ENCODE results near the gene LPIN2. TPM values are rescaled to one million over a fixed set of nuclear protein-coding genes. Genes with fewer than 3 reads are reported as not detected.
"Not testable (repeated sequence)": the region's sequence is repeated elsewhere in the genome, so short reads cannot be mapped to it uniquely, and the experiment has no call there.

Gene LPIN2
- total RNA-seq, 3 donors from 2014 or later: 21.8 to 38.1 (median 29.2) TPM

DNA sequence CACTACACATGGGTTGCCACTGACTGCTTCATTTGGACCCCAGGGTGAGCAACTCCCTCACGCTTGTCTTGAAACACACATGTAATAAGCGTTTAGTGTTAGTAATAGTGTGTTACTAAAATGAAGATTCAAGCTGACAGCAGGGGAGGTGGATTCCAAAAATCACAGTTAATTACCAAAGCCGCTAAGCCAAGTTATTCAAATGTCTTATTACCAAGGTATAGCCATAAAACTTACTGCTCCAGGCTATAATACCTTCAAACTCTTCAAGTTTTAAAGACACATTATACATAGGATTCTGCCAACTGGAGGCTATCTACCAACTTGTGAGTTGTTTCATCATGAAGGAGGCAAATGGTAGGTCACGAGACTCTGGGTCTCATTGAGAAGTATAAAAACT is 2.9 kb downstream of the LPIN2 start:
- H3K27me3 ChIP-seq: no peaks in the 10 kb centered on the region
- H3K36me3 ChIP-seq: no peaks in the 10 kb centered on the region
- no peak for TF ChIP-seq POLR2AphosphoS5 (IDR thresholded peaks at IDR 0.05)
- TF ChIP-seq POLR2A (IDR thresholded peaks at IDR 0.05): no peak
- TF ChIP-seq, protein P1, sequence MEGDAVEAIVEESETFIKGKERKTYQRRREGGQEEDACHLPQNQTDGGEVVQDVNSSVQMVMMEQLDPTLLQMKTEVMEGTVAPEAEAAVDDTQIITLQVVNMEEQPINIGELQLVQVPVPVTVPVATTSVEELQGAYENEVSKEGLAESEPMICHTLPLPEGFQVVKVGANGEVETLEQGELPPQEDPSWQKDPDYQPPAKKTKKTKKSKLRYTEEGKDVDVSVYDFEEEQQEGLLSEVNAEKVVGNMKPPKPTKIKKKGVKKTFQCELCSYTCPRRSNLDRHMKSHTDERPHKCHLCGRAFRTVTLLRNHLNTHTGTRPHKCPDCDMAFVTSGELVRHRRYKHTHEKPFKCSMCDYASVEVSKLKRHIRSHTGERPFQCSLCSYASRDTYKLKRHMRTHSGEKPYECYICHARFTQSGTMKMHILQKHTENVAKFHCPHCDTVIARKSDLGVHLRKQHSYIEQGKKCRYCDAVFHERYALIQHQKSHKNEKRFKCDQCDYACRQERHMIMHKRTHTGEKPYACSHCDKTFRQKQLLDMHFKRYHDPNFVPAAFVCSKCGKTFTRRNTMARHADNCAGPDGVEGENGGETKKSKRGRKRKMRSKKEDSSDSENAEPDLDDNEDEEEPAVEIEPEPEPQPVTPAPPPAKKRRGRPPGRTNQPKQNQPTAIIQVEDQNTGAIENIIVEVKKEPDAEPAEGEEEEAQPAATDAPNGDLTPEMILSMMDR (IDR thresholded peaks at IDR 0.05): no peak
- H3K4me3 ChIP-seq: no peak overlapping the region
- intact Hi-C loops (cut with DNase I; ENCODE audit: low total_unique reads): no loop called here
- no peak overlapping the region for H3K27ac ChIP-seq
- no peak for DNase-seq (ENCODE audit: low spot score in 2 of 2)
- no peaks in the 10 kb centered on the region for H3K9me3 ChIP-seq
- peaks cover 3 to 6% of the 10 kb centered on the region in 2 donors for H3K4me1 ChIP-seq

DNA sequence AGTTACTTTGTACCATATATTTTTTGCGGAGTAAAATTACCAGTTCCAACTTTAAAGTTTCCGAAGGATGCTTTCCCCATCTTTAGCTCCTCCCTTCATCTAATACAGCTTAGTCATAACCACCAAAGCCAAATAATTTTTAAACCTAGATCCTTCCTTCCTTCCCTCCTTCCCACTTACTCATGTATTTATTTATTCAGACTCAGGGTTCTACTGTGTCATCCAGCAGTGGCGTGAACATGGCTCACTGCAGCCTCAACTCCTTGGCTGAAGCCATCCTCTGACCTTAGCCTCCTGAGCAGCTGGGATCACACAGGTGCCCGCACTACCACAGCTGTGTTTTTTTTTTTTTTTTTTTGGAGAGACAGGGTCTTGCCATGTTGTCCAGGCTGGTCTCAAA is 4.4 kb downstream of the LPIN2 start:
- intact Hi-C loops (cut with DNase I; ENCODE audit: low total_unique reads): no loop called here
- H3K9me3 ChIP-seq: no peaks in the 10 kb centered on the region
- H3K4me1 ChIP-seq: no peaks in the 10 kb centered on the region
- no peak for DNase-seq (ENCODE audit: low spot score in 2 of 2)
- H3K4me3 ChIP-seq: no peak overlapping the region
- no peak overlapping the region for H3K27ac ChIP-seq
- no peak for TF ChIP-seq POLR2AphosphoS5 (IDR thresholded peaks at IDR 0.05)
- TF ChIP-seq, protein P1 (IDR thresholded peaks at IDR 0.05): no peak
- no peak for TF ChIP-seq POLR2A (IDR thresholded peaks at IDR 0.05)
- H3K27me3 ChIP-seq: no peaks in the 10 kb centered on the region
- H3K36me3 ChIP-seq: no peaks in the 10 kb centered on the region

DNA sequence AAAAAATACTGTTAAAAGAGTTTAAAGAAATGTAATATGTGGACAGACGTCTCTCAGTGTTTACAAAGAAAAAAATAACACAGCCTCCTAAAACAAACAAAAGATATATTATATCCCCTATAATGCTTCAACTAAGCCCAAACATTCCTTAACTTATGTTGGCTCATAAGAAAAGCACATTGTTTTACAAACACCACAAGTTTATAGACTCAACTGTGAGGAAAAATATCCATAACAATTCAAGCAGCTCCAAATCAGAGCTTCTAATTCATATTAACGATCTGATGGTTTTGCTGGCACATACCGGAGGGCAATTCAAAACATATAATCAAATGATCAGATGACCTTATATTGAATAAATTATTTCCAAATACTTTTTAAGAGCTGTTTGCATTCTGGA is 5.5 kb downstream of the LPIN2 start:
- intact Hi-C loops (cut with DNase I; ENCODE audit: low total_unique reads): no loop called here
- no peaks in the 10 kb centered on the region for H3K27me3 ChIP-seq
- TF ChIP-seq, protein P1 (IDR thresholded peaks at IDR 0.05): no peak
- TF ChIP-seq POLR2AphosphoS5 (IDR thresholded peaks at IDR 0.05): no peak
- TF ChIP-seq POLR2A (IDR thresholded peaks at IDR 0.05): no peak
- no peak overlapping the region for H3K4me3 ChIP-seq
- DNase-seq (ENCODE audit: low spot score in 2 of 2): no peak
- H3K36me3 ChIP-seq: no peaks in the 10 kb centered on the region
- H3K27ac ChIP-seq: no peak overlapping the region
- H3K4me1 ChIP-seq: no peaks in the 10 kb centered on the region
- H3K9me3 ChIP-seq: no peaks in the 10 kb centered on the region

DNA sequence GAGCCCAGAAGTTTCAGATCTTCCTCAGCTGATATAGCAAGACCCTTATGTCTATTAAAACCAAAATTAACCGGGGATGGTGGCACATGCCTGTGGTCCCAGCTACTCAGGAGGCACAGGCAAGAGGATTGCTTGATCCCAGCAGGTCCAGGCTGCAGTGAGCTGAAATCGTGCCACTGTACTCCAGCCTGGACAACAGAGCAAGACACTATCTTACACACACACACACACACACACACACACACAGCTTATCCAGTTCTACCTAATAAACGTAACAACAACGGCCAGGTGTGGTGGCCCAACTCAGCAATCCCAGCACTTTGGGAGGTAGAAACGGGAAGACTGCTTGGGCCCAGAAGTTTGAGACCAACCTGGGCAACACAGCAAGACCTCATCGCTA is 7.5 kb downstream of the LPIN2 start:
- TF ChIP-seq POLR2AphosphoS5 (IDR thresholded peaks at IDR 0.05) (no peak), POLR2A (IDR thresholded peaks at IDR 0.05) (no peak)
- TF ChIP-seq, protein P1 (IDR thresholded peaks at IDR 0.05): no peak
- intact Hi-C loops (cut with DNase I; ENCODE audit: low total_unique reads): no loop called here
- no peaks in the 10 kb centered on the region for H3K27me3 ChIP-seq

DNA sequence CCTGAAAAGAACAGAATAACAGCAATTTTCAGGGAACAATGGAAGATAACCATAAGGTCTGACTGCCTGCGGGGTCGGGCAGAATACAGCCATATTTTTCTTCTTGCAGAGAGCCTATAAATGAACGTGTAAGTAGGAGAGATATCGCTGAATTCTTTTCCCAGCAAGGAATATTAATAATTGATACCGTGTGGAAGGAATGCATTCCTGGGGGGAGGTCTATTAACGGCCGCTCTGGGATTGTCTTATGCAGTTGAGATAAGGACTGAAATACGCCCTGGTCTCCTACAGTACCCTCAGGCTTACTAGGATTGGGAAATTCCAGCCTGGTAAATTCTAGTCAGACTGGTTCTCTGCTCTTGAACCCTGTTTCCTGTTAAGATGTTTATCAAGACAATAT is 9.2 kb downstream of the LPIN2 start:
- DNase-seq (ENCODE audit: low spot score in 2 of 2); H3K27ac ChIP-seq; H3K27me3 ChIP-seq; H3K36me3 ChIP-seq; H3K4me3 ChIP-seq; H3K9me3 ChIP-seq; intact Hi-C loops (cut with DNase I; ENCODE audit: low total_unique reads); H3K4me1 ChIP-seq: not testable (repeated sequence)

More for the DNA sequence above, 7.5 kb downstream of the LPIN2 start:
- Histone ChIP-seq H3K4me1 (no peaks in the 10 kb centered on the region), H3K4me3 (no peak overlapping the region), H3K9me3 (no peaks in the 10 kb centered on the region), H3K36me3 (no peaks in the 10 kb centered on the region), H3K27ac (no peak overlapping the region)
- DNase-seq (ENCODE audit: low spot score in 2 of 2): no peak

DNA sequence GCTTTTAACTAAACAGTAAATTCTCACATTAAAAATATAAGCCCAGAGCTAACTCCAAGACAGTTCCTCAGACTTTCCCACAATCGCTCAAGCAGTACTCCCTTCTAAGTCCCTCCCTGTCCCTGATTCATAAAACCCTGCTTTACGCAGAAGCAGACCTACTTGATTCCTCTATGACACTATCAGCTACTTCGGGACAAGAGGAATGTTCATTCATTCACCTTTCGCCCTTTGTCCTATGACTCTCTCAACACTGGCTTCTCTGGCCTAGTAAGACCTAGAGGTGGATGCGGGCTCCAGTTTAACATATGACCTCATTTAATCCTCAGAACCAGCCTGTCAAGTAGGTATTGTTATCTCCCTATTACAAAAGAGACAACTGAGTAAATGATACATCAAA is 10.2 kb downstream of the LPIN2 start:
- DNase-seq (ENCODE audit: low spot score in 2 of 2): no peak
- intact Hi-C loops (cut with DNase I; ENCODE audit: low total_unique reads): no loop called here
- Histone ChIP-seq H3K27me3 (no peaks in the 10 kb centered on the region), H3K4me3 (no peak overlapping the region), H3K4me1 (no peaks in the 10 kb centered on the region), H3K9me3 (no peaks in the 10 kb centered on the region), H3K36me3 (no peaks in the 10 kb centered on the region), H3K27ac (no peak overlapping the region)
- TF ChIP-seq POLR2A (IDR thresholded peaks at IDR 0.05) (no peak), POLR2AphosphoS5 (IDR thresholded peaks at IDR 0.05) (no peak)
- TF ChIP-seq, protein P1 (IDR thresholded peaks at IDR 0.05): no peak

Measured in breast epithelium (tissue), 4 donors.